Mucosa of stomach (tissue), 1 donor: Measurements from ENCODE around the gene LRRC8D.

Experiments
- H3K27me3 ChIP-seq: one replicate; pipeline ENCODE4 v1.7.0; 2013; ENCODE audit warnings: mild to moderate bottlenecking, low read length; ENCODE audit not compliant: control insufficient read depth, insufficient read depth
- H3K36me3 ChIP-seq: one replicate; pipeline ENCODE4 v1.7.0; 2013; ENCODE audit warnings: low read length; ENCODE audit not compliant: control insufficient read depth, insufficient read depth
- H3K4me1 ChIP-seq: one replicate; pipeline ENCODE4 v1.7.0; 2013; ENCODE audit warnings: mild to moderate bottlenecking, low read length; ENCODE audit not compliant: control insufficient read depth, insufficient read depth
- H3K4me3 ChIP-seq: one replicate; pipeline ENCODE4 v1.7.0; 2013; ENCODE audit warnings: low read length
- H3K9ac ChIP-seq: one replicate; pipeline ENCODE4 v1.7.0; 2013; ENCODE audit warnings: mild to moderate bottlenecking, low read length, moderate library complexity
- H3K9me3 ChIP-seq: one replicate; pipeline ENCODE4 v1.7.0; 2013; ENCODE audit warnings: mild to moderate bottlenecking, low read length, moderate library complexity; ENCODE audit not compliant: control insufficient read depth
- donor health status: Pancreatic carcinoma.

The LRRC8D gene

DNA sequence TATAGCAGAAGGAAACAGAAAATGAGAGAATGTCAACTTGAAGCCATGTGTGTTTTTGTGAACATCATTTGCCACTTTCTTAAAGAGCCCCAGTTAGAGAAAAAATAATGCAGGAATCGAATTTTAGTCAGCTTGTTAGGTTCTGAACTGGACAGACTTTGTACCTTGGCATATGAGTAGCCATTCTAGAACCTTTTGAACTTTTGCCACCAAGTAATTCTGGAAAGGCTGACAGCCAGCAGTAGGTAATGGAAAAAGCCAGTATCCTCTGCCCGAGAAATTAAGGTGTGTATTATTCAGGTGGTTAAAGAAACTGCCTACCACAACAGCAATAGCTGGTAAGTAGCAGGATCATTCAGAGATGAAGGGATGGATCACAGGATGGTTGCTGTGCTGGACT lies 20.7 kb downstream of the LRRC8D start:
- no peaks in the 10 kb centered on the region for H3K27me3 ChIP-seq
- no peaks in the 10 kb centered on the region for H3K36me3 ChIP-seq
- H3K4me1 ChIP-seq = peaks cover 6% of the 10 kb centered on the region
- H3K9me3 ChIP-seq = no peaks in the 10 kb centered on the region
- H3K4me3 ChIP-seq = no peak overlapping the region
- no peak overlapping the region for H3K9ac ChIP-seq

- Histone ChIP-seq H3K9me3 (no peaks in the 10 kb centered on the region), H3K4me1 (peaks cover 6% of the 10 kb centered on the region), H3K4me3 (peak overlapping the region; percentile 12), H3K9ac (peak overlapping the region; percentile 70), H3K27me3 (no peaks in the 10 kb centered on the region), H3K36me3 (no peaks in the 10 kb centered on the region)
Measured at GRCh38 chr1:89842567-89843272, 21.9 kb downstream of the LRRC8D start.

GRCh38 chr1:89843273-89844130 lies 22.7 kb downstream of the LRRC8D start:
- H3K9ac ChIP-seq = peak overlapping the region; percentile 70
- no peaks in the 10 kb centered on the region for H3K36me3 ChIP-seq
- peak overlapping the region; percentile 12 for H3K4me3 ChIP-seq
- no peaks in the 10 kb centered on the region for H3K27me3 ChIP-seq
- no peaks in the 10 kb centered on the region for H3K9me3 ChIP-seq
- peaks cover 6% of the 10 kb centered on the region for H3K4me1 ChIP-seq

DNA sequence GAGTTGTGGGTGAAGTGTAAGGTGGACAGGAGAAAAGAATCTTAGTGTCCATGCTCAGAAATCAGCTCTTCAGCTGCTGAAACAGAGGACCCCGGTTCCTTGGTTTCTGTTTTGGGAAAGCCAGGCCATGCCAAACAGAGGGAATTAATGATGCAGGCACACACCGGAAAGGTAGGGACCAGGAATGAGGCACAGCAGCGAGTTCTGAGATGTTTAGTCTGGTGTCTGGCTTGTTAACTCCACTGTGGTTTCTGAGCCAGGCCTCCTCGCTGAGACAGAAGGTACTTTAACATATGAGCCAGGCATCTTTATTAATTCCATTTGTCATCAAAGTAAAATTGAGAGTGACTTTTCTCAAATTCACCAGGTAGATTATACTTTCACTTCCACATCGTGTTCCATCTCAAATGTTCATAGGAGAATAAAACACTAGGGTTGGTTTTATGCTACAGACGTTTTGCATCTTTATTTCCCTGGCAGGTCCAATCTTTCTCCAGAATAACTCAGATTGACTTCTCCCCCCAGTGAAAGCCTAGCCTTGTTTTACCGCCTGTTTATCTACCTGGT lies 23.5 kb downstream of the LRRC8D start:
- Histone ChIP-seq H3K36me3 (no peaks in the 10 kb centered on the region), H3K9ac (peak overlapping the region; percentile 70), H3K27me3 (no peaks in the 10 kb centered on the region), H3K4me3 (no peak overlapping the region), H3K9me3 (no peaks in the 10 kb centered on the region), H3K4me1 (peaks cover 6% of the 10 kb centered on the region)

GRCh38 chr1:89844860-89845259 lies 24.0 kb downstream of the LRRC8D start:
- no peaks in the 10 kb centered on the region for H3K36me3 ChIP-seq
- H3K9ac ChIP-seq = no peak overlapping the region
- H3K4me1 ChIP-seq = peaks cover 6% of the 10 kb centered on the region
- H3K4me3 ChIP-seq = no peak overlapping the region
- H3K9me3 ChIP-seq = no peaks in the 10 kb centered on the region
- no peaks in the 10 kb centered on the region for H3K27me3 ChIP-seq

DNA sequence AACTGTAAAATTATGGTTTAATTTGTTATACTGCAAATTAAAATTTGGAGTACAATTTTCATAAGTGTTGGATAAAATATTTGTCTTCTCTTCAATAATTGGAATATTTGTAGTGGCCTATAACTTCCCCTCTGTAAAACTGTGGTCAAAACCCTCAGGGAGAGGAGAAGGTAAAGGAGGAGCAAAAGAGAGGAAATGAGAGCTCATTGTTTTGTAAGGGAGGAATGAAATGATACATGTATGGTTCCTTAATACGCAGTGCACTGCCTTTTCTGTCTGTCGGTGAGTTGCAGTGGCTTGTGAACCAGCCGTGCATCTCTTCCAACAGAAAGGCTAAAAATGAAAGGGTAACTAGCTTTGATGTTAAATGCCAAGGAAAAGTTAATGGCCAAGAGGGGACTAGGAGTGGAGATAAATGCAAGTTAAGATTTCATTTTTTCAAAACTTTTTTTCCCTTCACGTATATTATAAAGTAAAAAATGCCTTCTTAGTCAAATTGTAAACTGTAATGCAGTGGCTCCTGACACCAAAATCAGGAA lies 26.4 kb downstream of the LRRC8D start:
- Histone ChIP-seq H3K27me3 (no peaks in the 10 kb centered on the region), H3K4me3 (no peak overlapping the region), H3K9ac (no peak overlapping the region), H3K4me1 (peaks cover 6% of the 10 kb centered on the region), H3K9me3 (no peaks in the 10 kb centered on the region), H3K36me3 (no peaks in the 10 kb centered on the region)

- no peaks in the 10 kb centered on the region for H3K27me3 ChIP-seq
- no peaks in the 10 kb centered on the region for H3K36me3 ChIP-seq
- no peaks in the 10 kb centered on the region for H3K9me3 ChIP-seq
- H3K9ac ChIP-seq = no peak overlapping the region
- no peaks in the 10 kb centered on the region for H3K4me1 ChIP-seq
- H3K4me3 ChIP-seq = no peak overlapping the region
Measured at GRCh38 chr1:89850844-89851415, 30.1 kb downstream of the LRRC8D start.

DNA sequence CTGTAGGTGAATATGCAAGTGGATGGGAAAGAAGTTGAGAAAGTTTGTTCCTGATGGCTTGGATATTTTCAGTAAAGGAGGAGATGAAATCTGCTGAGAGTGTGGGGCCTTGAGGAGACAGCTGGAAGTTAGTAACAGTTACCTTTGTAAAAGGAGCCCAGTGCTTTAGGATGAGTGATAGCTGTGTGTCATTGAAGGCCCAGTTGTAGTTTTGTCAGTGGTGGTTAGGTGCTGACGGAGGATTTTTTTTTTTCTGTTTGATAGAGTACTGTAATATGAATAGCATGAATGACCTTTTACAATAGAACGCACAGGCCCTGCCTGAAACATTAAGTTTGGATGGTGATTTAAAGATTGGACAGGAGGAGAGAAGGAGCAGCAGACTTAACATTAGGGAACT lies 33.3 kb downstream of the LRRC8D start:
- Histone ChIP-seq H3K9me3 (no peaks in the 10 kb centered on the region), H3K9ac (no peak overlapping the region), H3K4me3 (no peak overlapping the region), H3K27me3 (no peaks in the 10 kb centered on the region), H3K4me1 (no peaks in the 10 kb centered on the region), H3K36me3 (no peaks in the 10 kb centered on the region)

DNA sequence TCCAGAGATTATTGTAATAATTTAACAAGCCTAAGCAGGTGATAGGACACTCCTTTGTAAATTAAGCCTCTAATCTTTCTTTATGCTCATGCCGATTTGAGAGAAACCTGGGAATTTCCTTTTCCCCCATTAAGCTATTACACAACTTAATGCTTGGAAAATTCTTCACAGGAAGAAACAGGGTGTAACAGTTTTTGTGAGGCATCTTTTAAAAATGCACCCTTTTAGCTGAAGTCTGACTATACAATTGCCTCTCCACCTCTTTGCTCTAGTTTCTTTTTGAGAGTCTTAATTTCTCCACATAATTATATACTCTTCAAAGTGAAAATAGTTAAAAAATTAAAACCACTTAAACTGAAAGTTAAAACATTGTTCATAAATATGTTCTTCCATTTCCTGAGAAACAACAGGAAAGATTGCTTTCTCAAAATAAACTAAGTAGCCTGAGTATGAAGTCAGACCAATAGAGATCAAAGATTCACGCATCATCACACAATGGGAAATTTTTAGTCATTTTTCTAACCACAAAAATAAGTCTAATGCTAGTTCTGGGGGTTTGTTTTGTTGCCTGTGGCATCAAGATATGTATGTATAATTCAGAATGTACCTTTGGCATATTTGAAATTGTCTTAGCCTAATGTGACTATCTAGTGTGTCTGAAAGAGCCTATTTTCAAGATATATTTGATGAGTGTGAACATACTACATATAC lies 34.7 kb downstream of the LRRC8D start:
- no peaks in the 10 kb centered on the region for H3K27me3 ChIP-seq
- H3K36me3 ChIP-seq = no peaks in the 10 kb centered on the region
- H3K4me3 ChIP-seq = no peak overlapping the region
- no peak overlapping the region for H3K9ac ChIP-seq
- H3K9me3 ChIP-seq = no peaks in the 10 kb centered on the region
- H3K4me1 ChIP-seq = no peaks in the 10 kb centered on the region

DNA sequence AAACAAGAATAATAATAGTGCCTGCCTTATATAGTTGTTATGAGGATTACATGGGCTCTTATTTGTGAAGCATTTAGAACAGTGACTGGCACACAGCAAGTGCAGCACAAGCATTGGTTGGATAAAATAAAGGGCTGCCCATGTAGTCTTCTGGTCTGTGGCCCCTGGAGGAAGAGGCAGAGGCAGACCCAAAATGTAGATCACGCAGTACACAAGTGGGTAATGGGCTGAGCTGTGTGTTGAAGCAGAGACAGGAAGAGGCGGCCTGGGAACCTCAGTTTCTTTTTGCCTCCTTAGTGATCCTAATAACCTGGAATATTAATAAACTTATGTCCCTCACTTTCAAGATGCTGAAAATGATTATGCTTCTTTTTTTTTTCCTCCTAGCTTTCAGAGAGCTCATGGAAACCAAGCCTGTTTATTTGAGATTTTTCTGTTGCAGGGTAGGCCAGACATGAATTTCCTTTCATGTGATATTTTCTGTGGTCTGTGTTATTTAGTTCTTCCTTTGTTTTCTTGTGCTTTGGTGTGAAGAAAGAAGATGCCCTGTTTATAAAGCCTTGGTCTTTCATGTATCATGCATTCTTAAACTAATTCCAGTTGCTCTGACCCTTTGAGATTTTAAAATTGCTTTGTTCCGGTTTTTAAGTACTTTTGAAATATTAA lies 42.5 kb downstream of the LRRC8D start:
- Histone ChIP-seq H3K4me3 (no peak overlapping the region), H3K36me3 (no peaks in the 10 kb centered on the region), H3K27me3 (no peaks in the 10 kb centered on the region), H3K4me1 (no peaks in the 10 kb centered on the region), H3K9ac (no peak overlapping the region), H3K9me3 (no peaks in the 10 kb centered on the region)
